Pancreas (tissue), 10 donors: Measurements from ENCODE around the gene TTBK2. TPM values are rescaled to one million over a fixed set of nuclear protein-coding genes. Genes with fewer than 3 reads are reported as not detected.
A peak's percentile ranks its signal among the peaks of the same experiment; 100 is the strongest.
"Not testable (repeated sequence)": the region's sequence is repeated elsewhere in the genome, so short reads cannot be mapped to it uniquely, and the experiment has no call there.

Source experiments
- ATAC-seq, 4 donors: fragments of 200-7000 bp; cut with Tn5 transposase; one replicate each; pipeline versions ENCODE4 v1.8.0 to v1.9.1; 2020; ENCODE audit warnings: mild to moderate bottlenecking in 4 of 4, moderate library complexity in 4 of 4
- DNase-seq, 6 donors: peaks; one replicate each; pipeline ENCODE4 v3.0.0-alpha.2; 2020
- FAIRE-seq: peaks from 2 replicates; lab custom pipeline; 2012; peaks lifted over from hg19 to GRCh38; lab: Jason Lieb, UNC
- H3K27ac ChIP-seq, 4 donors: fragments of 200-600 bp; sonication (generic); 1 replicate in 3 of 4; 2 replicates in 1 of 4; pipeline versions ENCODE4 v1.5.0 to v1.8.0; 2020
- H3K27me3 ChIP-seq, 4 donors: fragments of 200-600 bp; one replicate each; pipeline ENCODE4 v1.8.0; 2021
- H3K36me3 ChIP-seq, 3 donors: fragments of 200-600 bp; sonication (generic) in 1 of 3; one replicate each; pipeline versions ENCODE4 v1.5.0 to v1.8.0; 2020 to 2021
- H3K4me1 ChIP-seq, 3 donors: fragments of 200-600 bp; one replicate each; pipeline ENCODE4 v1.8.0; 2021
- H3K4me3 ChIP-seq, 4 donors: fragments of 200-600 bp; sonication (generic) in 2 of 4; one replicate each; pipeline versions ENCODE4 v1.5.0 to v1.8.0; 2020 to 2021
- H3K9me3 ChIP-seq, 4 donors: fragments of 200-600 bp; one replicate each; pipeline ENCODE4 v1.8.0; 2021
- CTCF ChIP-seq, 4 donors: fragments of 200-600 bp; sonication (generic) in 3 of 4; IDR thresholded peaks; one replicate each; pipeline versions ENCODE4 v1.5.0 to v1.8.0; 2021; ENCODE audit warnings: antibody characterized with exemption in 4 of 4
- WGBS, 2 donors: extraction: QIAGEN DNeasy Blood & Tissue Kit; methylation state at CpG; one replicate each; pipeline ENCODE4 v1.1.7; 2013; 5-methylcytosine and 5-hydroxymethylcytosine counted together
- intact Hi-C, 3 donors: fragments of 100-400 bp; cut with DNase I; formaldehyde crosslinking; loops; one replicate each; pipeline versions ENCODE4 v1.11.1 to v1.14.2; 2022
- polyA plus RNA-seq, 2 donors: library from polyadenylated mRNA; stranded (reverse); fragments of 200-250 nt; gene quantifications; one replicate each; pipeline ENCODE4 v1.2.3, GENCODE V29; 2013
- total RNA-seq, 6 donors: library from RNA; stranded (reverse); fragmentation: NEBNext Ultra II Directional in 4 of 6; extraction: Animal tissue kit (Norgen Biotek cat#: 25700) in 4 of 6; gene quantifications; one replicate each; pipeline versions ENCODE4 v1.2.1 to v1.2.4, GENCODE V29; 2021 to 2023
- donor health status: healthy with polysubstance abuse.
- donor health status: DM: no; HTN: no; CAD: no; lungs with moderate emphysema.
- donor health status: DM: no; HTN: no; CAD: no.
- donor health status: control.
- donor health status: control.
- donor health status: Bipolar disorder and iron deficiency.
- donor health status: DM: yes; HTN: yes; CAD: no.
- donor health status: DM: no; HTN: no; CAD: no.
- donor health status: DM: no; HTN: no; CAD: no.
- donor health status: DM: yes; HTN: yes; CAD: no.

The TTBK2 gene
- total and polyA plus RNA-seq, 8 donors: 1.7 to 8.5 (median 4.8) TPM

- 69 to 70% methylated on average over 5 of the region's 5 CpGs for WGBS, 2 donors
- DNase-seq (no peak), ATAC-seq (no peak), FAIRE-seq (no peak)
- intact Hi-C loops: no loop called here
- no peak for TF ChIP-seq CTCF (IDR thresholded peaks at IDR 0.05)
- H3K27me3 ChIP-seq: no peaks in the 10 kb centered on the region
- H3K4me3 ChIP-seq: no peak overlapping the region
- no peaks in the 10 kb centered on the region for H3K9me3 ChIP-seq
- H3K4me1 ChIP-seq: no peaks in the 10 kb centered on the region
- H3K36me3 ChIP-seq: no peaks in the 10 kb centered on the region
- H3K27ac ChIP-seq: no peak overlapping the region
Measured at GRCh38 chr15:42911058-42911592, 9.5 kb downstream of the TTBK2 start.

GRCh38 chr15:42908538-42908937 lies 12.0 kb downstream of the TTBK2 start:
- H3K4me1 ChIP-seq: no peaks in the 10 kb centered on the region
- no peak overlapping the region for H3K27ac ChIP-seq
- WGBS, 2 donors: 56 to 58% methylated on average over 2 of the region's 2 CpGs
- H3K9me3 ChIP-seq: no peaks in the 10 kb centered on the region
- H3K27me3 ChIP-seq: no peaks in the 10 kb centered on the region
- no peak for TF ChIP-seq CTCF (IDR thresholded peaks at IDR 0.05)
- H3K4me3 ChIP-seq: no peak overlapping the region
- no peak for FAIRE-seq
- no peak for ATAC-seq
- no peak for DNase-seq
- no peaks in the 10 kb centered on the region for H3K36me3 ChIP-seq
- intact Hi-C loops: no loop called here

- no peak for DNase-seq
Measured at GRCh38 chr15:42903388-42904324, 16.9 kb downstream of the TTBK2 start.

GRCh38 chr15:42893911-42894310 lies 26.7 kb downstream of the TTBK2 start:
- H3K9me3 ChIP-seq, H3K27me3 ChIP-seq, ATAC-seq, H3K36me3 ChIP-seq, FAIRE-seq, H3K27ac ChIP-seq, H3K4me3 ChIP-seq, intact Hi-C loops, H3K4me1 ChIP-seq, DNase-seq: not testable (repeated sequence)
- 95 to 100% methylated on average over 1 of the region's 1 CpG for WGBS, 2 donors

More at GRCh38 chr15:42903388-42904324, 16.9 kb downstream of the TTBK2 start:
- WGBS, 2 donors: 83 to 85% methylated on average over 5 of the region's 5 CpGs
- Histone ChIP-seq H3K36me3 (no peaks in the 10 kb centered on the region), H3K4me1 (no peaks in the 10 kb centered on the region), H3K4me3 (no peak overlapping the region), H3K27ac (no peak overlapping the region), H3K27me3 (no peaks in the 10 kb centered on the region), H3K9me3 (no peaks in the 10 kb centered on the region)
- TF ChIP-seq CTCF (IDR thresholded peaks at IDR 0.05): no peak
- FAIRE-seq: no peak
- no peak for ATAC-seq
- intact Hi-C loops: no loop called here

- H3K27ac ChIP-seq: no peak overlapping the region
- H3K4me3 ChIP-seq: no peak overlapping the region
- no peaks in the 10 kb centered on the region for H3K27me3 ChIP-seq
- intact Hi-C loops: no loop called here
- DNase-seq (no peak), ATAC-seq (peak in 1 of 4 donors; percentile 54), FAIRE-seq (no peak)
- WGBS, 2 donors: 79 to 80% methylated on average over 3 of the region's 3 CpGs
- H3K4me1 ChIP-seq: peaks cover 0 to 5% (median 4%) of the 10 kb centered on the region in 3 donors
- no peaks in the 10 kb centered on the region for H3K36me3 ChIP-seq
- TF ChIP-seq CTCF (IDR thresholded peaks at IDR 0.05): no peak
- no peaks in the 10 kb centered on the region for H3K9me3 ChIP-seq
Measured at GRCh38 chr15:42891569-42891968, 29.0 kb downstream of the TTBK2 start.
